IPS-18a (cell line): ENCODE measurements around the gene HK2.

Experiments
- H3K27ac ChIP-seq: one replicate; pipeline ENCODE4 v1.5.1; 2013; ENCODE audit warnings: low read length
- H3K27me3 ChIP-seq: one replicate; pipeline ENCODE4 v1.6.1; 2013; ENCODE audit warnings: mild to moderate bottlenecking, low read length; ENCODE audit not compliant: control insufficient read depth, insufficient read depth
- H3K36me3 ChIP-seq: one replicate; pipeline ENCODE4 v1.6.1; 2013; ENCODE audit warnings: low read depth, low read length; ENCODE audit not compliant: control insufficient read depth
- H3K4me1 ChIP-seq: one replicate; pipeline ENCODE4 v1.6.1; 2013; ENCODE audit warnings: low read depth, low read length; ENCODE audit not compliant: control insufficient read depth
- H3K4me3 ChIP-seq: one replicate; pipeline ENCODE4 v1.5.1; 2013; ENCODE audit warnings: low read length
- H3K9ac ChIP-seq: one replicate; pipeline ENCODE4 v1.6.1; 2013; ENCODE audit warnings: mild to moderate bottlenecking, low read length, moderate library complexity
- H3K9me3 ChIP-seq: one replicate; pipeline ENCODE4 v1.6.1; 2013; ENCODE audit warnings: low read depth, low read length; ENCODE audit not compliant: control insufficient read depth

The HK2 gene

GRCh38 chr2:74836675-74837401 lies 2.9 kb downstream of the HK2 start:
- H3K9me3 ChIP-seq: no peaks in the 10 kb centered on the region
- peak overlapping the region; percentile 11 for H3K9ac ChIP-seq
- H3K27me3 ChIP-seq: no peaks in the 10 kb centered on the region
- H3K27ac ChIP-seq: peak overlapping the region; percentile 69
- peaks cover 32% of the 10 kb centered on the region for H3K4me1 ChIP-seq
- no peaks in the 10 kb centered on the region for H3K36me3 ChIP-seq
- H3K4me3 ChIP-seq: peak overlapping the region; percentile 97

GRCh38 chr2:74841641-74842040 lies 7.7 kb downstream of the HK2 start:
- peaks cover 36% of the 10 kb centered on the region for H3K4me1 ChIP-seq
- H3K27me3 ChIP-seq: no peaks in the 10 kb centered on the region
- no peaks in the 10 kb centered on the region for H3K36me3 ChIP-seq
- H3K27ac ChIP-seq: no peak overlapping the region
- no peak overlapping the region for H3K9ac ChIP-seq
- H3K4me3 ChIP-seq: no peak overlapping the region
- no peaks in the 10 kb centered on the region for H3K9me3 ChIP-seq

- H3K36me3 ChIP-seq: no peaks in the 10 kb centered on the region
- H3K27ac ChIP-seq: no peak overlapping the region
- H3K27me3 ChIP-seq: no peaks in the 10 kb centered on the region
- no peak overlapping the region for H3K9ac ChIP-seq
- H3K4me1 ChIP-seq: peaks cover 28% of the 10 kb centered on the region
- no peaks in the 10 kb centered on the region for H3K9me3 ChIP-seq
- H3K4me3 ChIP-seq: no peak overlapping the region
Observed at GRCh38 chr2:74843433-74843832, 9.5 kb downstream of the HK2 start.

GRCh38 chr2:74843899-74844298 lies 10.0 kb downstream of the HK2 start:
- no peak overlapping the region for H3K4me3 ChIP-seq
- no peak overlapping the region for H3K9ac ChIP-seq
- no peaks in the 10 kb centered on the region for H3K27me3 ChIP-seq

GRCh38 chr2:74844752-74845151 lies 10.8 kb downstream of the HK2 start:
- H3K27me3 ChIP-seq: no peaks in the 10 kb centered on the region
- no peak overlapping the region for H3K4me3 ChIP-seq
- H3K27ac ChIP-seq: no peak overlapping the region
- no peak overlapping the region for H3K9ac ChIP-seq
- H3K9me3 ChIP-seq: no peaks in the 10 kb centered on the region
- no peaks in the 10 kb centered on the region for H3K36me3 ChIP-seq
- peaks cover 38% of the 10 kb centered on the region for H3K4me1 ChIP-seq

More at GRCh38 chr2:74843899-74844298, 10.0 kb downstream of the HK2 start:
- Histone ChIP-seq H3K9me3 (no peaks in the 10 kb centered on the region), H3K4me1 (peaks cover 31% of the 10 kb centered on the region), H3K36me3 (no peaks in the 10 kb centered on the region), H3K27ac (no peak overlapping the region)

GRCh38 chr2:74845217-74845751 lies 11.4 kb downstream of the HK2 start:
- Histone ChIP-seq H3K27me3 (no peaks in the 10 kb centered on the region), H3K27ac (no peak overlapping the region), H3K9ac (no peak overlapping the region), H3K9me3 (no peaks in the 10 kb centered on the region), H3K4me3 (no peak overlapping the region), H3K4me1 (peaks cover 43% of the 10 kb centered on the region), H3K36me3 (no peaks in the 10 kb centered on the region)

- Histone ChIP-seq H3K9ac (no peak overlapping the region), H3K27me3 (no peaks in the 10 kb centered on the region), H3K9me3 (no peaks in the 10 kb centered on the region), H3K4me1 (peaks cover 48% of the 10 kb centered on the region), H3K27ac (no peak overlapping the region), H3K36me3 (no peaks in the 10 kb centered on the region), H3K4me3 (no peak overlapping the region)
Observed at GRCh38 chr2:74845991-74846390, 12.1 kb downstream of the HK2 start.

GRCh38 chr2:74846481-74846880 lies 12.6 kb downstream of the HK2 start:
- no peak overlapping the region for H3K9ac ChIP-seq
- H3K36me3 ChIP-seq: no peaks in the 10 kb centered on the region
- no peaks in the 10 kb centered on the region for H3K9me3 ChIP-seq
- H3K4me3 ChIP-seq: no peak overlapping the region
- peaks cover 46% of the 10 kb centered on the region for H3K4me1 ChIP-seq
- H3K27me3 ChIP-seq: no peaks in the 10 kb centered on the region
- H3K27ac ChIP-seq: no peak overlapping the region

- H3K36me3 ChIP-seq: no peaks in the 10 kb centered on the region
- H3K9me3 ChIP-seq: no peaks in the 10 kb centered on the region
- H3K4me3 ChIP-seq: no peak overlapping the region
- H3K27me3 ChIP-seq: no peaks in the 10 kb centered on the region
- no peak overlapping the region for H3K27ac ChIP-seq
- H3K9ac ChIP-seq: no peak overlapping the region
- H3K4me1 ChIP-seq: peaks cover 38% of the 10 kb centered on the region
Observed at GRCh38 chr2:74847070-74847858, 13.3 kb downstream of the HK2 start.

GRCh38 chr2:74849228-74849892 lies 15.4 kb downstream of the HK2 start:
- H3K9me3 ChIP-seq: no peaks in the 10 kb centered on the region
- peak overlapping the region; percentile 21 for H3K27ac ChIP-seq
- H3K4me1 ChIP-seq: peaks cover 38% of the 10 kb centered on the region
- H3K27me3 ChIP-seq: no peaks in the 10 kb centered on the region
- peak overlapping the region; percentile 23 for H3K4me3 ChIP-seq
- peaks cover 4% of the 10 kb centered on the region for H3K36me3 ChIP-seq
- H3K9ac ChIP-seq: no peak overlapping the region

GRCh38 chr2:74850496-74851190 lies 16.7 kb downstream of the HK2 start:
- peaks cover 14% of the 10 kb centered on the region for H3K36me3 ChIP-seq
- no peak overlapping the region for H3K27ac ChIP-seq
- H3K4me3 ChIP-seq: no peak overlapping the region
- H3K9ac ChIP-seq: no peak overlapping the region
- peaks cover 30% of the 10 kb centered on the region for H3K4me1 ChIP-seq
- H3K27me3 ChIP-seq: no peaks in the 10 kb centered on the region
- no peaks in the 10 kb centered on the region for H3K9me3 ChIP-seq
